ENCODE data around the gene SORCS3.

DNA sequence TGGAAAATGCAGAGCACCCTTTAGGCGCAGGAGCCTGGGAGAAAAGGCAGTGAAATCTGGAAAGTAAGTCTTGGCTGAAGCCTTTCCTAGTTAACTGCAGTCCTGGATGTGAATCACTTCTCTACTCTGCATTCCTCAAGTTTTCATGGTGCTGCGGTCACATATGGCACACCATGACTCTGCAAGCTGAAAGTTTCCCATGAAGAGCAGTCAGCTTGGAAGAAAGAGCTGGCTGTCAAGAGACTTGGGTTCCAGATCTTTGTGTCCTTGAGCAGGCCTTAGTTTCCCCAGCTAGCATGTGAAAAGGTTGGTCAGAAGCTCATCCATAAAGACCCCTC is 548.3 kb downstream of the SORCS3 start:
- TF ChIP-seq, protein P1, sequence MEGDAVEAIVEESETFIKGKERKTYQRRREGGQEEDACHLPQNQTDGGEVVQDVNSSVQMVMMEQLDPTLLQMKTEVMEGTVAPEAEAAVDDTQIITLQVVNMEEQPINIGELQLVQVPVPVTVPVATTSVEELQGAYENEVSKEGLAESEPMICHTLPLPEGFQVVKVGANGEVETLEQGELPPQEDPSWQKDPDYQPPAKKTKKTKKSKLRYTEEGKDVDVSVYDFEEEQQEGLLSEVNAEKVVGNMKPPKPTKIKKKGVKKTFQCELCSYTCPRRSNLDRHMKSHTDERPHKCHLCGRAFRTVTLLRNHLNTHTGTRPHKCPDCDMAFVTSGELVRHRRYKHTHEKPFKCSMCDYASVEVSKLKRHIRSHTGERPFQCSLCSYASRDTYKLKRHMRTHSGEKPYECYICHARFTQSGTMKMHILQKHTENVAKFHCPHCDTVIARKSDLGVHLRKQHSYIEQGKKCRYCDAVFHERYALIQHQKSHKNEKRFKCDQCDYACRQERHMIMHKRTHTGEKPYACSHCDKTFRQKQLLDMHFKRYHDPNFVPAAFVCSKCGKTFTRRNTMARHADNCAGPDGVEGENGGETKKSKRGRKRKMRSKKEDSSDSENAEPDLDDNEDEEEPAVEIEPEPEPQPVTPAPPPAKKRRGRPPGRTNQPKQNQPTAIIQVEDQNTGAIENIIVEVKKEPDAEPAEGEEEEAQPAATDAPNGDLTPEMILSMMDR (conservative IDR thresholded peaks at IDR 0.05) = no peak
- TF ChIP-seq ZFX (IDR thresholded peaks at IDR 0.05) = no peak

Data from C4-2B (cell line).